Peyer's patch (tissue), 4 donors: ENCODE data around the gene ENPP7.

ENCODE experiments used
- POLR2A ChIP-seq, 2 donors: fragments of 450-650 bp; IDR thresholded peaks; one replicate each; pipeline ENCODE4 v1.5.1; 2017; ENCODE audit warnings: antibody characterized with exemption in 2 of 2, mild to moderate bottlenecking in 2 of 2, moderate library complexity in 2 of 2
- TF ChIP-seq, protein P1 (sequence below), 6 experiments: fragments of 450-650 bp in 4 of 6; fragments of 200-600 bp in 2 of 6; sonication (generic) in 1 of 6; IDR thresholded peaks; one replicate each; pipeline ENCODE4 v1.5.1; 2017 to 2019; ENCODE audit warnings: antibody characterized with exemption in 6 of 6, mild to moderate bottlenecking in 3 of 6, moderate library complexity in 1 of 6

DNA sequence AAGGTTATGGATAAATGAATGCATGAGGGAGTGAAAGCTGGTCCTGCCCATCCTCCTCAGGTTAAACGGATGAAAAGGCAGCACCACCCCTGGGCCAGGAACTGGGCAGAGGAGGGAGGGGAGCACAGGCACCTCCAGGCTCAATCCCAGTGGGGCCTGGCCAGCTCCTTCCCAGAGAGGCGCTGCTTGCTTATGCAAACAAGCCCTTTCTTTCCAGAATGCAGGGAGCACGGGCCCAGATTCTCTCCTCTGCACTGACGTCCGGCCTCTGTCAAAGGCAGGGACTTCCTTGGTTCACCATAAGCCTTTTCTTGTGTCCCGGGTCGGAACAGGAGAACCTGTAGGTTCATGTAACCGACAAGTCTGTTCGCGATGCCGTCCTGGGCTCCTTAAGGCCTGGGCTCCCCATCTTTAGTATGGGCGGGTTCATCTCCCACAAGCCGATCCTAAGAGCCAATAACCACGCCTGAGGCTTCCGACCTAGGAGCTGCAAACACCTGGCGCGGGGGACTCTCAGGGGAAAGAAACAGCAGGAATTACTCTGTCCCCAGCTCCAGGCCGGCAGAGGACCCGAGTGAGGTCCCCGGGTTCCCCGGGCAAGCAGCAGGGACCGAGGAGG is 16.3 kb downstream of the ENPP7 start:
- TF ChIP-seq, protein P1, sequence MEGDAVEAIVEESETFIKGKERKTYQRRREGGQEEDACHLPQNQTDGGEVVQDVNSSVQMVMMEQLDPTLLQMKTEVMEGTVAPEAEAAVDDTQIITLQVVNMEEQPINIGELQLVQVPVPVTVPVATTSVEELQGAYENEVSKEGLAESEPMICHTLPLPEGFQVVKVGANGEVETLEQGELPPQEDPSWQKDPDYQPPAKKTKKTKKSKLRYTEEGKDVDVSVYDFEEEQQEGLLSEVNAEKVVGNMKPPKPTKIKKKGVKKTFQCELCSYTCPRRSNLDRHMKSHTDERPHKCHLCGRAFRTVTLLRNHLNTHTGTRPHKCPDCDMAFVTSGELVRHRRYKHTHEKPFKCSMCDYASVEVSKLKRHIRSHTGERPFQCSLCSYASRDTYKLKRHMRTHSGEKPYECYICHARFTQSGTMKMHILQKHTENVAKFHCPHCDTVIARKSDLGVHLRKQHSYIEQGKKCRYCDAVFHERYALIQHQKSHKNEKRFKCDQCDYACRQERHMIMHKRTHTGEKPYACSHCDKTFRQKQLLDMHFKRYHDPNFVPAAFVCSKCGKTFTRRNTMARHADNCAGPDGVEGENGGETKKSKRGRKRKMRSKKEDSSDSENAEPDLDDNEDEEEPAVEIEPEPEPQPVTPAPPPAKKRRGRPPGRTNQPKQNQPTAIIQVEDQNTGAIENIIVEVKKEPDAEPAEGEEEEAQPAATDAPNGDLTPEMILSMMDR (IDR thresholded peaks at IDR 0.05), result no peak
- no peak for TF ChIP-seq POLR2A (IDR thresholded peaks at IDR 0.05)
